Epithelial cell of proximal tubule (primary cell): ENCODE data around the gene TRIM69. TPM values are rescaled to one million over a fixed set of nuclear protein-coding genes. Genes with fewer than 3 reads are reported as not detected.

Experiments
- DNase-seq: peaks from one replicate; pipeline ENCODE4 v3.0.0-alpha.2; 2011; ENCODE audit warnings: low read depth
- H3K4me3 ChIP-seq: 2 replicates; pipeline ENCODE4 v1.5.1; 2011; ENCODE audit warnings: low read depth, mild to moderate bottlenecking, low read length
- CTCF ChIP-seq: conservative IDR thresholded peaks from 2 replicates; pipeline ENCODE4 v1.5.1; 2012; ENCODE audit warnings: low read depth, mild to moderate bottlenecking, low read length
- total RNA-seq: library from RNA; depleted of rRNA; stranded (reverse); fragments of >200 nt; gene quantifications from 2 replicates; pipeline ENCODE4 v1.2.3, GENCODE V29; 2015

Gene TRIM69
- total RNA-seq, 1 donor from 2014 or later = 7.7 TPM

GRCh38 chr15:44801797-44802196, 65.5 kb downstream of the TRIM69 start:
- DNase-seq = no peak
- no peak for TF ChIP-seq CTCF
- no peak overlapping the region for H3K4me3 ChIP-seq

GRCh38 chr15:44802336-44802735, 66.0 kb downstream of the TRIM69 start:
- no peak overlapping the region for H3K4me3 ChIP-seq
- TF ChIP-seq CTCF = no peak
- no peak for DNase-seq

- no peak for TF ChIP-seq CTCF
- no peak for DNase-seq
- H3K4me3 ChIP-seq = no peak overlapping the region
Measured at GRCh38 chr15:44804298-44805046, 68.1 kb downstream of the TRIM69 start.

GRCh38 chr15:44808557-44808956, 72.2 kb downstream of the TRIM69 start:
- no peak for TF ChIP-seq CTCF
- no peak for DNase-seq
- H3K4me3 ChIP-seq = no peak overlapping the region

- no peak for TF ChIP-seq CTCF
- no peak overlapping the region for H3K4me3 ChIP-seq
- no peak for DNase-seq
Measured at GRCh38 chr15:44810237-44810636, 73.9 kb downstream of the TRIM69 start.

GRCh38 chr15:44811337-44811736, 75.0 kb downstream of the TRIM69 start:
- DNase-seq = no peak
- H3K4me3 ChIP-seq = no peak overlapping the region
- no peak for TF ChIP-seq CTCF

- no peak for DNase-seq
- TF ChIP-seq CTCF = no peak
- no peak overlapping the region for H3K4me3 ChIP-seq
Measured at GRCh38 chr15:44812029-44812517, 75.7 kb downstream of the TRIM69 start.
